OCI-LY7 (cell line): ENCODE measurements around the gene FAM13B.

Experiments used
- EZH2phosphoT487 ChIP-seq: fragments of 200-600 bp; sonication (generic); IDR thresholded peaks from 2 replicates; pipeline ENCODE4 v1.6.1; 2018; ENCODE audit warnings: low read depth, borderline replicate concordance, mild to moderate bottlenecking, mixed run types, antibody characterized with exemption, low read length, moderate library complexity, mixed read lengths
- TF ChIP-seq, protein P1 (sequence below): fragments of 200-600 bp; sonication (generic); conservative IDR thresholded peaks from 2 replicates; pipeline ENCODE4 v1.5.1; 2014; ENCODE audit warnings: mild to moderate bottlenecking, antibody characterized with exemption, low read length, moderate library complexity, mixed read lengths

DNA sequence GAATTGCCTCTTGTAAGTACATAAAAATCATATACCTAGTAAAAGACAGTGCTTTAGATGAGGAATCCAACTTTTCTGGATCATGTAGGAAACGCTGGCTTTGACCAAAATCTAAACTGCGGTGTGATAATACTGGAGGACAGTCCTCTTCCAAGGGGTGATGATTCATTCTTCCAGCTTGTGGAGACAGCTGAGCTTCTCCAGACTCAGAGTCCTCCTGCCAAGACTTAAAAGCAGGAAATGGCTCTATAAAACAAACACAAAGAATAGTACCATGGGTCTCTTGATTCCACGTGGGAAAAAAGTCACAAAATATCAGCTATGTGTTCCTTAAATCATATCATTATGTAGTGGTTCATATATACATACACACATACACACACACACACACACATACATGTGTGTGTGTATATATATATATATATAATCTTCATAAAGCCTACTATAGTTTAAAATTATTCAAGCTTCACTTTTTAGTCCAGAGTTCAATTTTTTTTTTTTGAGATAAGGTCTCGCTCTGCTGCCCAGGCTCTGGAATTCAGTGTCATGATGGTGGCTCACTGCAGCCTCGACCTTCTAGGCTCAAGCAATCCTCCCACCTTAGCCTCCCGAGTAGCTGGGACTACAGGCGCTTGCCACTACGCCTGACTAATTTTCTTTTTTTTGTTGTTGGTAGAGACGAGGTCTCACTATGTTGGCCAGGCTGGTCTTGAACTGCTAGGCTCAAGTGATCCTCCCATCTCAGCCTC lies 78.6 kb downstream of the FAM13B start:
- TF ChIP-seq, protein P1, sequence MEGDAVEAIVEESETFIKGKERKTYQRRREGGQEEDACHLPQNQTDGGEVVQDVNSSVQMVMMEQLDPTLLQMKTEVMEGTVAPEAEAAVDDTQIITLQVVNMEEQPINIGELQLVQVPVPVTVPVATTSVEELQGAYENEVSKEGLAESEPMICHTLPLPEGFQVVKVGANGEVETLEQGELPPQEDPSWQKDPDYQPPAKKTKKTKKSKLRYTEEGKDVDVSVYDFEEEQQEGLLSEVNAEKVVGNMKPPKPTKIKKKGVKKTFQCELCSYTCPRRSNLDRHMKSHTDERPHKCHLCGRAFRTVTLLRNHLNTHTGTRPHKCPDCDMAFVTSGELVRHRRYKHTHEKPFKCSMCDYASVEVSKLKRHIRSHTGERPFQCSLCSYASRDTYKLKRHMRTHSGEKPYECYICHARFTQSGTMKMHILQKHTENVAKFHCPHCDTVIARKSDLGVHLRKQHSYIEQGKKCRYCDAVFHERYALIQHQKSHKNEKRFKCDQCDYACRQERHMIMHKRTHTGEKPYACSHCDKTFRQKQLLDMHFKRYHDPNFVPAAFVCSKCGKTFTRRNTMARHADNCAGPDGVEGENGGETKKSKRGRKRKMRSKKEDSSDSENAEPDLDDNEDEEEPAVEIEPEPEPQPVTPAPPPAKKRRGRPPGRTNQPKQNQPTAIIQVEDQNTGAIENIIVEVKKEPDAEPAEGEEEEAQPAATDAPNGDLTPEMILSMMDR: no peak
- TF ChIP-seq EZH2phosphoT487: no peak
